ENCODE measurements around the gene FAM20C. TPM values are rescaled to one million over a fixed set of nuclear protein-coding genes. Genes with fewer than 3 reads are reported as not detected.
A peak's percentile ranks its signal among the peaks of the same experiment; 100 is the strongest.

Gene FAM20C
- total RNA-seq, 1 experiment from 2014 or later: 62.6 TPM

GRCh38 chr7:166338-167060 is 25.9 kb upstream of the FAM20C start:
- H2BK120ac ChIP-seq (ENCODE audit: low read depth, low read length, poor library complexity, severe bottlenecking): no peak overlapping the region
- H2BK20ac ChIP-seq (ENCODE audit: low read depth, low read length, poor library complexity, severe bottlenecking): no peak overlapping the region
- DNase-seq: no peak
- no peak overlapping the region; the same call in 1 of the 2 replicates for H3K14ac ChIP-seq (ENCODE audit: insufficient read depth, low read length)
- H3K4me2 ChIP-seq (ENCODE audit: insufficient read depth, insufficient read length, low read length): no peak overlapping the region
- H3K4me1 Mint-ChIP-seq: peaks cover 6 to 8% of the 10 kb centered on the region in 2 experiments
- no peaks in the 10 kb centered on the region; a peak in 1 of 7 replicates for H3K36me3 Mint-ChIP-seq (ENCODE audit: insufficient read depth in 1 of 3, low read depth in 3 of 3)
- H3K18ac ChIP-seq (ENCODE audit: insufficient read length, low read depth, low read length): no peak overlapping the region
- no peak overlapping the region for H2BK5ac ChIP-seq (ENCODE audit: insufficient read length, low read length)
- H4K20me1 ChIP-seq (ENCODE audit: control insufficient read depth, insufficient read depth, insufficient read length): no peaks in the 10 kb centered on the region
- H3K4me3 Mint-ChIP-seq: no peak overlapping the region
- no peaks in the 10 kb centered on the region for H3K27me3 ChIP-seq (ENCODE audit: insufficient read depth, low read length)
- H3K23me2 ChIP-seq (ENCODE audit: insufficient read length, low read depth, low read length, poor library complexity, severe bottlenecking): no peaks in the 10 kb centered on the region
- H3T11ph ChIP-seq (ENCODE audit: low read length): no peak overlapping the region
- no peak for TF ChIP-seq CTCF (conservative IDR thresholded peaks at IDR 0.05)
- peak overlapping the region in 1 of 3 experiments; percentile 29; a peak in 1 of 7 replicates for H3K27ac Mint-ChIP-seq
- no peak overlapping the region for H2AFZ ChIP-seq (ENCODE audit: low read length)
- H3K79me2 ChIP-seq (ENCODE audit: insufficient read depth, low read length): no peaks in the 10 kb centered on the region
- no peak overlapping the region for H2BK15ac ChIP-seq (ENCODE audit: low read depth, low read length)
- H3K79me1 ChIP-seq (ENCODE audit: insufficient read depth, low read depth, low read length, poor library complexity, severe bottlenecking): no peaks in the 10 kb centered on the region
- no peak overlapping the region for H4K91ac ChIP-seq (ENCODE audit: insufficient read length, low read depth, low read length)
- H3K4ac ChIP-seq (ENCODE audit: low read depth, low read length): no peak overlapping the region
- no peak overlapping the region for H3K27ac ChIP-seq (ENCODE audit: insufficient read length, low read depth, low read length)
- no peaks in the 10 kb centered on the region for H3K4me1 ChIP-seq (ENCODE audit: insufficient read depth, low read length)
- no peak overlapping the region for H3K9ac ChIP-seq (ENCODE audit: extremely low read depth, insufficient read length, low read length)
- no peak overlapping the region for H3K56ac ChIP-seq (ENCODE audit: insufficient read length, low read depth, low read length)
- no peak overlapping the region for H2AK5ac ChIP-seq (ENCODE audit: insufficient read length, low read length)
- no CpG with 5 or more reads among the region's 18 CpGs for WGBS (ENCODE audit: extremely low coverage, insufficient read length, low lambda C conversion rate)
- no peak overlapping the region for H2BK12ac ChIP-seq (ENCODE audit: insufficient read length, low read depth, low read length)
- H3K9me3 Mint-ChIP-seq: peaks cover 0 to 3% of the 10 kb centered on the region in 2 experiments; a peak in 1 of 5 replicates
- H3K9me3 ChIP-seq (ENCODE audit: control insufficient read depth, low read depth, low read length): no peaks in the 10 kb centered on the region
- H3K23ac ChIP-seq (ENCODE audit: insufficient read length, low read depth, low read length): no peak overlapping the region
- peaks cover 25% of the 10 kb centered on the region for H3K27me3 Mint-ChIP-seq (ENCODE audit: low read depth)
- no peak overlapping the region for H4K5ac ChIP-seq (ENCODE audit: insufficient read length, low read depth, low read length)
- no peak overlapping the region for H4K8ac ChIP-seq (replicated peaks; ENCODE audit: insufficient read length, low read depth, low read length)
